GM19455 (cell line): ENCODE results near the gene SSC4D.
"Not testable (repeated sequence)": the region's sequence is repeated elsewhere in the genome, so short reads cannot be mapped to it uniquely, and the experiment has no call there.

Experiments
- ATAC-seq: cut with Tn5 transposase; IDR thresholded peaks from one replicate; pipeline ENCODE4 v1.9.1; 2021; ENCODE audit not compliant: unreplicated experiment

SSC4D gene

DNA sequence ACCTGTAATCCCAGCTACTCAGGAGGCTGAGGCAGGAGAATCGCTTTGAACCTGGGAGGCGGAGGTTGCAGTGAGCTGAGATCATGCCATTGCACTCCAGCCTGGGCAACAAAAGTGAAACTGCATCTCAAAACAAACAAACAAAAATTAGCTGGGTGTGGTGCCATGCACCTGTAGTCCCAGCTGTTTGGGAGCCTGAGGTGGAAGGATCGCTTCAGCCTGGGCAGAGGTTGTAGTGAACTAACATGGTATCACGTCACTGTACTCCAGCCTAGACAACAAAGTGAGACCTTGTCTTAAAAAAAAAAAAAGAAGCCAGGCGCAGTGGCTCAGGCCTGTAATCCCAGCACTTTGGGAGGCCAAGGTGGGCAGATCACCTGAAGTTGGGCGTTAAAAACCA, 21.7 kb downstream of the SSC4D start:
- ATAC-seq: not testable (repeated sequence)

DNA sequence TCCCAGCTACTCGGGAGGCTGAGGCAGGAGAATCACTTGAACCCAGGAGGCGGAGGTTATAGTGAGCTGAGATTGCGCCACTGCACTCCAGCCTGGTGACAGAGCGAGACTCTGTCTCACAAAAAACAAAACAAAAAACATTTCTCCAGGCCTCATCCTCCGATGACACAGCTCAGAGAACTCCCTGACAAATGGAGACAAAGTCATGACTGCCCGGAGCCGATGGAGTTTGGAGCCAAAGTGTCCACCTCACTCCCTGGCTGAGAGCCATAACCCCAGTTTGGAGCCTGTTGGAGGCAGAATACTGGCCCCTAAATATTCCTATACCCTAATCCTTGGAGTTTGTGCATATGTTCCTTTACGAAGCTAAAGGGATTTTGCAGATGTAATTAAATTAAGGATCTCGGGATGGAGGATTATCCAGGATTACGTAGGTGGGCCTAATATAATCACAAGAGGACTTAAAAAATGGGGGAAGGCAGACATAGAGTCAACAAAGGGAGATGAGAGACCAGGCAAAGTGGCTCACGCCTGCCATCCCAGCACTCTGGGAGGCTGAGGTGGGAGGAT, 22.7 kb downstream of the SSC4D start:
- no peak for ATAC-seq

GRCh38 chr7:76383089-76383944, 26.2 kb downstream of the SSC4D start:
- ATAC-seq: no peak

DNA sequence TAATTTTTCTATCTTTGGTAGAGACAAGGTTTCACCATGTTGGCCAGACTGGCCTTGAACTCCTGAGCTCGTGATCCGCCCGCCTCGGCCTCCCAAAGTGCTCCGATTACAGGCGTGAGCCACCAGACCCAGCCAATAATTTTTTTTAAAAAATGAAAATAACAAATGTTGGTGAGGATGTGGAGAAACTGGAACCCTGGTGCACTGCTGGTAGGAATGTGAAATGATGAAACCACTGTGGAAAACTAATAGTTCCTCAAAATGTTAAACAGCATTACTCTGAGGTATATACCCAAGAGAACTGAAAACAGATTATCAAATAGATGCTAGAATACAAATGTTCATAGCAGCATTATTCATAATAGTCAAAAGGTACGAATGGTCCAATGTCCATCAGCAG, 27.7 kb downstream of the SSC4D start:
- ATAC-seq: no peak

DNA sequence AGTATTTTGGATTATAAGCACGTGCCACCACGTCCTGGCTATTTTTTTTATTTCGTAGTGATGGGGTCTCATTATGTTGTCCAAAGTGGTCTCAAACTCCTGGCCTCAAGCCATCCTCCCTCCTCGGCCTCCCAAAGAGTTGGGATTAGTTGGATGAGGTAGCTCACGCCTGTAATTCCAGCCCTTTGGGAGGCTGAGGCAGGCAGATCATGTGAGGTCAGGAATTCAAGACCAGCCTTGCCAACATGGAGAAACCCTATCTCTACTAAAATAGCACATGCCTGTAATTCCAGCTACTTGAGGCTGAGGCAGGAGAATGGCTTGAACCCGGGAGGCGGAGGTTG, 28.9 kb downstream of the SSC4D start:
- ATAC-seq: no peak

DNA sequence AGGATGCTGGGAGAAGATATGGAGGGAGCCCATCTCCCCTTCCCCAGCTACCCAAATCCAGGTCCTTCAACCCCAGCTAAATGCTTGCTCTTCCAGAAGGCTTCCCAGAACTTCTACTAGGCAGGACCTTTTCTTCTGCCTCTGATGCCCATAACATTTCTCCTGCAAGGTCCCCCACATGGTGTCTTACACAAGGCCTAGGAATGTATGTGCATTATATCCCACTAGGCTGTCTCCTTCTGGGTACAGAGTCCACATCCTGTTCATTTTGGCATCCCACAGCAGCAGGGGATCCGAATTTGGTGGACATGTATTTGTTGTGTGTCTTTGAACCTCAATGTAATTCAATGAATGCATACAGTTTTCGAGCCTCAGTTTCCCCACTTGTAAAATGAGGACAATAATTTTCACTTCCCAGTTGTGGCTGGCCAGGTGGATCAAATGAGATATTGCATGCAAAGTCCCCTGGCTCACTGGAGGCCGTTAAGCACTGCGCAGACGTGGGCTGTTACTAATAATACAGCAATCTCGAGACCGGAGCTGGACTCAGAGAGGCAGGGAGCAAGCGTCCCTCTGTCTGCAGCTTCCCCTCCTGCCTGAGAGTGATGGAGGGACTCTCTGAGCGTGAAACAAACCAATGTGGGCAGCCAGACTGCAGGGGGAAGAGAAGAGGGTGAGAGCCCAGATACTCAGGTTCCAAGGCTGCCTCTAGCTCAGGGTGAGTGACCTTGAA, 32.1 kb downstream of the SSC4D start:
- no peak for ATAC-seq

DNA sequence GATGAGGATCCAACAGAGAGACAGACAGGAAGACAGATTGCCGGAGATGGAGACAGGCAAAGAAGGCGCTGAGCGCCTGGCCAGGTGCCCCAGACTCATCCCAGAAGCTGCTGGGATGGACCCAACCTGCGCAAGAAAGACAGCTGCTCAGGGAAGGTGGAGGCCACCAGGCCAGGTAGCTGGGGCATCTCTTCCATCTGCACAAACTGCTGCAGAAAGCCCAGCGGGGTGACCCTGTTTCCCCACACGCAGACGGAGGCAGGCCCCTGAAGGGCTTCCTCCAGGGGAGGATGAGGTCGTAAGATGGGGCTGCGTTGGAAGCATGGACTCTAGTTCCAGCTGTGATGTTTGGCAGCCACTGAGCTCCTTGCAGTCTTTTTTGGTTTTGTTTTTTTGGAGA, 34.2 kb downstream of the SSC4D start:
- no peak for ATAC-seq

- ATAC-seq: no peak
Observed at GRCh38 chr7:76372984-76373833, 36.3 kb downstream of the SSC4D start.

DNA sequence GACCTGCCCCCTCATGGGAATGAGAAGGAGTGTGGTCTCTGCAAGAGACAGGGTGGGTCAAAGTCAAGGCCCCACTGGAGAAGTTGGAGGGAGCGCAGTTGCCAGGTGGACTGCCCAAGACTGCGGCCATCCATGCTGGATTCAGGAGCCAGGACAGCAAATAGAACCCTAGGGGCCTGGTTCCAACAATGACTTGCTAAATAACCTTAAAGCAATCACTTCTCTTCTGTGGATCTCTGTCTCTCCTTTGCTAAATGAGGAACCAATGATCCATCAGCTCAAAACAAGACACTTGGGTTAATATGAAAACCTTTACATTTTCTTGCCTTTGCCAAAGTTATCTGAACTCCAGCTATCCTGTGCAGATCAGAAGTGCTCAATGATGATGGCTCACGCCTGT, 38.1 kb downstream of the SSC4D start:
- ATAC-seq: no peak

- no peak for ATAC-seq
Observed at GRCh38 chr7:76369018-76369417, 40.5 kb downstream of the SSC4D start.

DNA sequence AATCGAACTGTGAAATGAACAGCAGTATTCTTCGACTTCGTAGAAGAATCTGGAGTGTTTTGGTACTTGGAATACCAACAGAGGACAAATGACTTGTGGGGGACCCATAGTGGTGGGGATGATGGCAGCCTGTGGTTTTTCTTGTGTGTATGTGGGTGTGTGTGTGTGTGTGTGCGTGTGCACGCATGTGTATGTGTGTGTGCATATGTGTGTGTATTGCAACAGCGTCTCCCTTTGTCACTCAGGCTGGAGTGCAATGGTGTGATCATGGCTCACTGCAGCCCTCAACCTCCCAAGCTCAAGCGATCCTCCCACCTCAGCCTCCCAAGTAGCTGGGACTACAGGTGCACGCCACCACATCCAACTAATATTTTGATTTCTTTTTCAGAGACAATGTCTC, 41.3 kb downstream of the SSC4D start:
- no peak for ATAC-seq

GRCh38 chr7:76364198-76364584, 45.3 kb downstream of the SSC4D start:
- no peak for ATAC-seq

DNA sequence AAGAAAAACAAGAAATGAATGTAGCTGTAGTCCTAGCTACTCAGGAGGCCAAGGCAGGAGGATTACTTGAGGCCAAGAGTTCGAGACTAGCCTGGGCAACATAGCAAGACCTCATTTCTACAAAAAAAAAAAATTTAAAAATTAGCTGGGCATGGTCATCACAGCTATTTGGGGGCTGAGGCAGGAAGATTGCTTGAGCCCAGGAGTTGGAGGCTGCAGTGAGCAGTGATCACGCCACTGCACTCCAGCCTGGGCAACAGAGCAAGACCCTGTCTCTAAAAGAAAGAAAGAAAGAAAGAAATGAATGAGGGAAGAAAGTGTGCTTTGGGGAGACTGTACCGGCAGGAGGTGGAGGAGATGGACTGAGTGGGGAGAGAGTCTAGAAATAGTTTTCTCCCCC, 45.7 kb downstream of the SSC4D start:
- ATAC-seq: not testable (repeated sequence)

DNA sequence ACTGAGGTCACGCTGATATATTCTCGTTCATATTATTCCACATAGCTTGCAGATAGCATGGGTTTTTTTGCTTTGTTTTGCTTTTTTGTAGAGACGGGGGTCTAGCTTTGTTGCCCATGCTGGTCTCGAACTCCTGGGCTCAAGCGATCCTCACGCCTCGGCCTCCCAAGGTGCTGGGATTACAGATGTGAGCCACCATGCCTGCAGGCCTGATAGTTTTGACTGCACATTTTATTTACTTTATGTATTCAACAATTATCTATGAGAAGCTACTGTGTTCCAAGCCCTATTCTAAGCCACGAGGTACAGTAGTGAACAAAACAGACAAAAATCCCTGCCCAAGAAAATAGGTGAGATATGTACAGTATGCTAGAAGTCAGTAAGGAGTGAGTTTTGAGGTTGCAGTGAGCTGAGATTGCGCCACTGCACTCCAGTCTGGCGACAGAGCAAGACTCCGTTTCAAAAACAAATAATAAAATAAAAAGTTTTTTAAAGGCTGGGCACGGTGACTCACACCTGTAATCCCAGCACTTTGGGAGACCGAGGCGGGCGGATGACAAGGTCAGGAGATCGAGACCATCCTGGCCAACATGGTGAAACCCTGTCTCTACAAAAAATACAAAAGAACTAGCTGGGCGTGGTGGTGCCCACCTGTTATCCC, 49.4 kb downstream of the SSC4D start:
- ATAC-seq: no peak

- peak; percentile 93 for ATAC-seq
Observed at GRCh38 chr7:76359111-76359977, 50.2 kb downstream of the SSC4D start.

DNA sequence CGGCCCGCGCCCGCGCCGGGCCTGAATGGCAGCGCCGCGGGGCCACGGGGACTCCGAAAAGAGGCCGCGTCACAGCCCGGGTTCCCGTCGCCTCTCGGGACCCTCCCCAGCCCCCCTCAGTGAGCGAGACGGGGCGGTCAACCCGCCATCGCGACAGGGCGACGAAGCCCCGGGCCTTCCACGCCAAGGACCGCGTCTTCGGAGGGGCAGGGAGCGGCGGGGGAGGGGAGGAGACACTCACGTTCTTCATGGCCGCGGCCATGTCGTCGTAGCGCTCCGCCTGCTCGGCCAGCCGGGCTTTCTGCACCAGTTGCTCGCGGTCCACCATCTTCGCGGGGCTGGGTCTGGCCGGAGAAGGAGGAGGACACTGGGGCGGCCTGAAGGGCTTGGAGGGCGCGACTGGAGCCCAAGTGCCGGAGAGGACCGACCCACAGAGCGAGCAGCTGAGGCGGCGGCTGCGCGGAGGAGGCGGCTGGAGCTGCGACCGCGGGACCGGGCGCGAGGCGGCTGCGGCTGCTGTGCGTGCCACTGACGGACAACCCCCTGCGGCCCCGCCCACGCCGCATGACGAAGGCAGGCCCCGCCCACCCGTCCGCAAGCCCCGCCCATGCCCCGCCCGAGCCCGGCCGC, 50.9 kb downstream of the SSC4D start, which contains the start of gene YWHAG:
Gene YWHAG, minus strand, starts transcription at position 511 of the 630 bp plus-strand sequence. Its CDS starts 183 bp downstream, at position 328.
- ATAC-seq: peak; percentile 58

DNA sequence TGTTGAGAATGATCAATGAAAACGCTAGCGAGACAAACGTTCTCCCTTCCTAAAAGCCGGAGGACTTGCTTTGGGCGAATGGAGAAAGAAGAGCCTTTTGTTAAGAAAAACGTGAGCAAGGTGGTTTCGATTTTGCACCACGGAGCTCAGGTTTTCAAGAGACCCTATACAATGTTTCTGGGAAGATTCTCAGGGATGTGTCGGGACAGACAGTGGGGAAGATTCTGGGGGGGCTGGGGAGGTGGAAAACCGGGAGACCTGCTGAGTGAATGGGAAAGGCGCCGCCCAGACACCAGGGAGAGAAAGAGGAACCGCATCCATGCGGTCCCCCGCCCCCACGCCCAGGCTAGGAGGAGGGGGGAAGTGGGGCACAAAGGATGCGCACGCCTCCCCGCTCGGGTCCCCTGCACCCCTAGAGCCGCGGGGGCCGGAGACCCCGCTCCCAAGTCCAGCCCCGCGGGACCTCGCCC, 51.5 kb downstream of the SSC4D start:
- ATAC-seq: peak; percentile 28

DNA sequence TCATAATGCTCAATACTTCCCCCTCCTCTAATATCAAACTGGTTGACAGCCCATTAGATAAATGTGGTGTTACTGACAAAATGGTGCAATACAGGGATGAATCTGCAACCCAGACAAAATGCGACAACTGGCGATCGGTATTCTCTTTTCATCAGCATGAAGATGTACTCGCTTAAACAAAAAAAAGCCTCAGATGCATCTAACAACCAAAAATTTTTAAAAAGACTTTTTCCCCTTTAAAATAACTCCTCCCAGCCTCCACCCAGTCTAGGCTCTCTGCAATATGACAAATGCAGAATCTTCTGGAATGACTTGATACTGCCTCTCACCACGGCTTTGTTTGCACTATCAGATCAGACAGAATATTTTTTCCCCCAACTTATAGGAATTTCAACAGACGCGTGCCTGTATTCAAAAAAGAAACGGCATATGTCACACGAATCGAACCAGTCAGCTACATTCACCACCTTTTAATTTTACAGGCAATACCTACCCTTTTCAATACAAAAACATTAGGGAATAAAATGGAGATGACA, 52.0 kb downstream of the SSC4D start:
- ATAC-seq: no peak

- no peak for ATAC-seq
Observed at GRCh38 chr7:76356823-76357222, 52.7 kb downstream of the SSC4D start.
